Measurements from ENCODE around the gene ZC3H13. TPM values are rescaled to one million over a fixed set of nuclear protein-coding genes. Genes with fewer than 3 reads are reported as not detected.
A peak's percentile ranks its signal among the peaks of the same experiment; 100 is the strongest.

The ZC3H13 gene
- total RNA-seq, 1 experiment from 2014 or later, result 378 TPM

GRCh38 chr13:46045424-46045823, 7.1 kb downstream of the ZC3H13 start:
- TF ChIP-seq CTCF (conservative IDR thresholded peaks at IDR 0.05; ENCODE audit: low read depth, low read length) (no peak), EZH2 (IDR thresholded peaks at IDR 0.05; ENCODE audit: borderline replicate concordance, low read depth, low read length, poor library complexity, severe bottlenecking) (no peak)
- CTCF ChIA-PET, result no interaction called here

GRCh38 chr13:46043647-46044046, 8.9 kb downstream of the ZC3H13 start:
- intact Hi-C loops (cut with micrococcal nuclease; ENCODE audit: unreplicated experiment), result no loop called here
- ChIA-PET POLR2A (ENCODE audit: low non-redundant PET) (no interaction called here), CTCF (no interaction called here)
- BruUV-seq (replicated peaks), result no TSS peak
- Histone ChIP-seq H3K4me1 (ENCODE audit: insufficient read depth, low read length, poor library complexity, severe bottlenecking) (peaks cover 42% of the 10 kb centered on the region), H3K27ac (ENCODE audit: low read depth, low read length, poor library complexity, severe bottlenecking) (peak overlapping the region; percentile 98), H3K27me3 (replicated peaks; ENCODE audit: insufficient read depth, low read depth, low read length, poor library complexity) (no peaks in the 10 kb centered on the region), H3K36me3 (ENCODE audit: insufficient read depth, low read length, poor library complexity, severe bottlenecking) (peaks cover 76% of the 10 kb centered on the region), H3K9me3 (ENCODE audit: low read depth, low read length, poor library complexity, severe bottlenecking) (no peaks in the 10 kb centered on the region), H3K4me3 (ENCODE audit: low read depth, low read length, poor library complexity, severe bottlenecking) (peak overlapping the region; percentile 89)
- no peak for DNase-seq (ENCODE audit: low spot score)
- TF ChIP-seq CTCF (conservative IDR thresholded peaks at IDR 0.05; ENCODE audit: low read depth, low read length), result no peak
- no peak for TF ChIP-seq EZH2 (IDR thresholded peaks at IDR 0.05; ENCODE audit: borderline replicate concordance, low read depth, low read length, poor library complexity, severe bottlenecking)

More at GRCh38 chr13:46045424-46045823, 7.1 kb downstream of the ZC3H13 start:
- DNase-seq (ENCODE audit: low spot score), result no peak
- Histone ChIP-seq H3K27me3 (replicated peaks; ENCODE audit: insufficient read depth, low read depth, low read length, poor library complexity) (no peaks in the 10 kb centered on the region), H3K4me3 (ENCODE audit: low read depth, low read length, poor library complexity, severe bottlenecking) (peak overlapping the region; percentile 89), H3K27ac (ENCODE audit: low read depth, low read length, poor library complexity, severe bottlenecking) (peak overlapping the region; percentile 98), H3K36me3 (ENCODE audit: insufficient read depth, low read length, poor library complexity, severe bottlenecking) (peaks cover 72% of the 10 kb centered on the region), H3K9me3 (ENCODE audit: low read depth, low read length, poor library complexity, severe bottlenecking) (no peaks in the 10 kb centered on the region), H3K4me1 (ENCODE audit: insufficient read depth, low read length, poor library complexity, severe bottlenecking) (peaks cover 29% of the 10 kb centered on the region)
- no TSS peak for BruUV-seq (replicated peaks)
- POLR2A ChIA-PET (ENCODE audit: low non-redundant PET), result no interaction called here
- intact Hi-C loops (cut with micrococcal nuclease; ENCODE audit: unreplicated experiment), result no loop called here

- CTCF ChIA-PET, result no interaction called here
- POLR2A ChIA-PET (ENCODE audit: low non-redundant PET), result no interaction called here
- Histone ChIP-seq H3K4me3 (ENCODE audit: low read depth, low read length, poor library complexity, severe bottlenecking) (peak overlapping the region; percentile 6), H3K36me3 (ENCODE audit: insufficient read depth, low read length, poor library complexity, severe bottlenecking) (peaks cover 90% of the 10 kb centered on the region), H3K27me3 (replicated peaks; ENCODE audit: insufficient read depth, low read depth, low read length, poor library complexity) (no peaks in the 10 kb centered on the region), H3K27ac (ENCODE audit: low read depth, low read length, poor library complexity, severe bottlenecking) (peak overlapping the region; percentile 98), H3K9me3 (ENCODE audit: low read depth, low read length, poor library complexity, severe bottlenecking) (no peaks in the 10 kb centered on the region), H3K4me1 (ENCODE audit: insufficient read depth, low read length, poor library complexity, severe bottlenecking) (peaks cover 61% of the 10 kb centered on the region)
- no TSS peak for BruUV-seq (replicated peaks)
- intact Hi-C loops (cut with micrococcal nuclease; ENCODE audit: unreplicated experiment), result no loop called here
- DNase-seq (ENCODE audit: low spot score), result no peak
- TF ChIP-seq CTCF (conservative IDR thresholded peaks at IDR 0.05; ENCODE audit: low read depth, low read length), result no peak
- TF ChIP-seq EZH2 (IDR thresholded peaks at IDR 0.05; ENCODE audit: borderline replicate concordance, low read depth, low read length, poor library complexity, severe bottlenecking), result no peak
These were observed 11.1 kb downstream of the ZC3H13 start for GRCh38 chr13:46041419-46041839.

All from A673 (cell line).